VCaP (cell line): Measurements from ENCODE around the gene TFE3.

Source experiments
- H3K27ac ChIP-seq: fragments of 450-650 bp; 2 replicates; pipeline ENCODE4 v1.5.1; 2017
- CTCF ChIP-seq: fragments of 450-650 bp; conservative IDR thresholded peaks from 2 replicates; pipeline ENCODE4 v1.5.1; 2017; ENCODE audit warnings: mild to moderate bottlenecking, moderate library complexity

Gene TFE3

GRCh38 chrX:48998391-48998790 is 44.8 kb downstream of the TFE3 start:
- H3K27ac ChIP-seq: no peak overlapping the region
- no peak for TF ChIP-seq CTCF

GRCh38 chrX:48997865-48998264 is 45.3 kb downstream of the TFE3 start:
- H3K27ac ChIP-seq: no peak overlapping the region
- TF ChIP-seq CTCF: no peak

- no peak overlapping the region for H3K27ac ChIP-seq
- no peak for TF ChIP-seq CTCF
Measured at GRCh38 chrX:48997455-48997854, 45.7 kb downstream of the TFE3 start.

- no peak overlapping the region for H3K27ac ChIP-seq
- TF ChIP-seq CTCF: no peak
Measured at GRCh38 chrX:48996969-48997368, 46.2 kb downstream of the TFE3 start.

- H3K27ac ChIP-seq: no peak overlapping the region
- TF ChIP-seq CTCF: no peak
Measured at GRCh38 chrX:48992341-48992740, 50.8 kb downstream of the TFE3 start.

GRCh38 chrX:48989483-48989882 is 53.7 kb downstream of the TFE3 start:
- no peak for TF ChIP-seq CTCF
- no peak overlapping the region for H3K27ac ChIP-seq

- TF ChIP-seq CTCF: no peak
- no peak overlapping the region for H3K27ac ChIP-seq
Measured at GRCh38 chrX:48983896-48984295, 59.3 kb downstream of the TFE3 start.

- TF ChIP-seq CTCF: no peak
- no peak overlapping the region for H3K27ac ChIP-seq
Measured at GRCh38 chrX:48983081-48983480, 60.1 kb downstream of the TFE3 start.
